HepG2 (cell line): ENCODE data around the gene MFRP. TPM values are rescaled to one million over a fixed set of nuclear protein-coding genes. Genes with fewer than 3 reads are reported as not detected.
A peak's percentile ranks its signal among the peaks of the same experiment; 100 is the strongest.

Source experiments
- ATAC-seq: fragments of 200-7000 bp; cut with Tn5 transposase; 3 replicates; pipeline ENCODE4 v1.9.1; 2020; ENCODE audit warnings: mild to moderate bottlenecking, moderate library complexity
- BruUV-seq: library from RNA; stranded (reverse); fragments of 400-500 nt; replicated peaks from 2 replicates; lab custom pipeline; 2021; lab: Mats Ljungman, UMichigan
- CTCF ChIA-PET: fragments of 300-600 bp; formaldehyde crosslinking; extraction: SDS; loops from one replicate; lab custom pipeline; 2021; ENCODE audit warnings: low total read pairs, inconsistent platforms, low intra/inter-chr PET ratio; lab: Yijun Ruan, JAX
- POLR2A ChIA-PET: fragments of 350-600 bp; sonication (Branson Sonifier 250); formaldehyde crosslinking; loops from one replicate; lab custom pipeline; 2020; ENCODE audit warnings: antibody characterized with exemption, inconsistent platforms; lab: Yijun Ruan, JAX
- DNase-seq: peaks from one replicate; pipeline ENCODE4 v3.0.0-alpha.2; 2015; ENCODE audit warnings: low spot score
- FAIRE-seq: peaks from 3 replicates; lab custom pipeline; 2011; peaks lifted over from hg19 to GRCh38; lab: Jason Lieb, UNC
- H2AFZ ChIP-seq: one replicate; pipeline ENCODE4 v1.6.1; 2011; ENCODE audit warnings: low read length, inconsistent platforms
- H3K27ac ChIP-seq: fragments of 300-600 bp; 3 replicates; pipeline ENCODE4 v1.8.0; 2011; ENCODE audit warnings: mixed run types, mild to moderate bottlenecking, mixed read lengths, low read length, inconsistent platforms; ENCODE audit not compliant: insufficient read depth; ENCODE audit errors: extremely low read length
- H3K27me3 ChIP-seq, 2 experiments: fragments of 200-600 bp in 1 of 2; 2 replicates in 1 of 2; 3 replicates in 1 of 2; pipeline versions ENCODE4 v1.6.0 to v1.8.0; 2011; ENCODE audit warnings: low read length in 2 of 2, mild to moderate bottlenecking in 2 of 2, moderate library complexity in 2 of 2, inconsistent platforms in 1 of 2; ENCODE audit not compliant: insufficient read depth in 2 of 2, control insufficient read depth in 1 of 2
- H3K36me3 ChIP-seq, 2 experiments: fragments of 200-600 bp in 1 of 2; replicated peaks in 1 of 2; 2 replicates in 1 of 2; 3 replicates in 1 of 2; pipeline versions ENCODE4 v1.5.1 to v1.8.0; 2011; ENCODE audit warnings: low read length in 2 of 2, inconsistent platforms in 1 of 2; ENCODE audit not compliant: insufficient read depth in 2 of 2, control insufficient read depth in 1 of 2
- H3K4me1 ChIP-seq: 2 replicates; pipeline ENCODE4 v1.5.1; 2012; ENCODE audit warnings: low read length, inconsistent platforms; ENCODE audit not compliant: insufficient read depth
- H3K4me2 ChIP-seq: 2 replicates; pipeline ENCODE4 v1.6.0; 2011; ENCODE audit warnings: low read depth, low read length, inconsistent platforms
- H3K4me3 ChIP-seq, 3 experiments: fragments of 200-600 bp in 1 of 3; sonication (generic), shearing (Covaris generic) in 1 of 3; replicated peaks in 1 of 3; 2 replicates each; pipeline ENCODE4 v1.5.1; 2011 to 2016; ENCODE audit warnings: low read length in 3 of 3, inconsistent platforms in 2 of 3, low read depth in 2 of 3, mild to moderate bottlenecking in 2 of 3, control low read depth in 1 of 3, mixed read lengths in 1 of 3; ENCODE audit not compliant: insufficient read depth in 1 of 3
- H3K79me2 ChIP-seq: one replicate; pipeline ENCODE4 v1.6.1; 2011; ENCODE audit warnings: low read length, inconsistent platforms; ENCODE audit not compliant: insufficient read depth
- H3K9ac ChIP-seq: 2 replicates; pipeline ENCODE4 v1.6.0; 2011; ENCODE audit warnings: mild to moderate bottlenecking, low read depth, low read length, inconsistent platforms; ENCODE audit not compliant: insufficient read depth
- H3K9me3 ChIP-seq: 2 replicates; pipeline ENCODE4 v1.5.1; 2012; ENCODE audit warnings: mild to moderate bottlenecking, low read length
- H4K20me1 ChIP-seq: 2 replicates; pipeline ENCODE4 v1.6.0; 2011; ENCODE audit warnings: inconsistent platforms, mild to moderate bottlenecking, low read length, moderate library complexity; ENCODE audit not compliant: insufficient read depth
- AFF4 ChIP-seq: sonication (generic); formaldehyde crosslinking; IDR thresholded peaks from 2 replicates; pipeline ENCODE4 v1.4.0; 2020; ENCODE audit warnings: missing genetic modification reagents
- BCL3 ChIP-seq: sonication (generic); formaldehyde crosslinking; IDR thresholded peaks from 2 replicates; pipeline ENCODE4 v1.5.1; 2020; ENCODE audit warnings: mild to moderate bottlenecking, missing genetic modification reagents, moderate library complexity
- DNMT3B ChIP-seq: conservative IDR thresholded peaks from 2 replicates; pipeline ENCODE4 v1.6.1; 2016; ENCODE audit warnings: missing biosample characterization, control low read depth
- HNF4A ChIP-seq: sonication (generic); formaldehyde crosslinking; IDR thresholded peaks from 2 replicates; pipeline ENCODE4 v1.4.0; 2020; ENCODE audit warnings: missing genetic modification reagents
- MTERF4 ChIP-seq: sonication (generic); formaldehyde crosslinking; IDR thresholded peaks from 2 replicates; pipeline ENCODE4 v1.8.0; 2023; ENCODE audit warnings: mild to moderate bottlenecking, missing genetic modification reagents
- TFAP4 ChIP-seq: sonication (generic); IDR thresholded peaks from 2 replicates; pipeline ENCODE4 v1.6.1; 2016; ENCODE audit warnings: low read depth, borderline replicate concordance
- USF2 ChIP-seq, 2 experiments: sonication (generic) in 1 of 2; formaldehyde crosslinking in 1 of 2; IDR thresholded peaks; 2 replicates each; pipeline versions ENCODE4 v1.5.1 to v1.6.1; 2011 to 2020; ENCODE audit warnings: borderline replicate concordance in 1 of 2, low read depth in 1 of 2, low read length in 1 of 2, mild to moderate bottlenecking in 1 of 2, missing genetic modification reagents in 1 of 2, moderate library complexity in 1 of 2
- ZNF235 ChIP-seq: sonication (generic); formaldehyde crosslinking; IDR thresholded peaks from 2 replicates; pipeline ENCODE4 v1.8.1; 2023; ENCODE audit warnings: mild to moderate bottlenecking, missing genetic modification reagents, borderline replicate concordance
- WGBS: methylation state at CpG from one replicate; pipeline ENCODE4 v1.1.6; 2017; ENCODE audit warnings: low lambda C conversion rate; 5-methylcytosine and 5-hydroxymethylcytosine counted together
- in situ Hi-C: cut with HindIII; loops from 2 replicates; pipeline ENCODE4 v1.10.0; 2017; ENCODE audit warnings: low pct_unique_long_range_greater_than_20kb; ENCODE audit not compliant: extremely low pct_ligation_motif_present
- intact Hi-C: fragments of 100-400 bp; cut with micrococcal nuclease; formaldehyde crosslinking; loops from one replicate; pipeline ENCODE4 v1.10.0; 2022; ENCODE audit not compliant: unreplicated experiment
- polyA plus RNA-seq, 8 experiments: library from polyadenylated mRNA; depleted of rRNA in 3 of 8; stranded (reverse) in 7 of 8; unstranded in 1 of 8; fragments of >200 nt; fragmentation: Illumina TruSeq in 4 of 8; extraction: Trizol in 4 of 8; gene quantifications; 2 replicates each; pipeline versions ENCODE4 v1.2.1 to v1.2.3, GENCODE V29; 2011 to 2016; ENCODE audit warnings: low read depth in 4 of 8, missing spikeins in 1 of 8, mixed read lengths in 1 of 8; ENCODE audit not compliant: insufficient read depth in 1 of 8
- total RNA-seq, 5 experiments: library from RNA; depleted of rRNA; stranded (reverse); fragments of >200 nt; fragmentation: Illumina TruSeq; extraction: Trizol; gene quantifications; 2 replicates each; pipeline ENCODE4 v1.2.3, GENCODE V29; 2016; ENCODE audit warnings: low read depth in 1 of 5

MFRP gene
- total and polyA plus RNA-seq, 2 of the 13 experiments (the other 11 are each of a cell fraction or from before 2014, with no cell fraction given) = not detected

GRCh38 chr11:119378851-119379465 is 32.5 kb upstream of the MFRP start (continued):
- TF ChIP-seq AFF4 (no peak), MTERF4 (CRISPR knock-in tag) (no peak), ZNF235 (CRISPR knock-in tag) (no peak)

GRCh38 chr11:119377961-119378667 is 31.6 kb upstream of the MFRP start:
- no peaks in the 10 kb centered on the region; a peak in 1 of 5 replicates for H3K27me3 ChIP-seq
- POLR2A ChIA-PET = interaction anchor here (1.5 kb wide), 1 partner anchor 10 kb away, joined by 7 read pairs; no protein-coding TSS in a partner anchor
- H4K20me1 ChIP-seq = no peaks in the 10 kb centered on the region
- no peak for DNase-seq
- CTCF ChIA-PET = no interaction called here
- peaks cover 92% of the 10 kb centered on the region for H3K4me1 ChIP-seq
- ATAC-seq = no peak
- peak overlapping the region; percentile 68 for H3K27ac ChIP-seq
- WGBS = 69% methylated on average over 4 of the region's 6 CpGs
- no peaks in the 10 kb centered on the region for H3K36me3 ChIP-seq
- no peaks in the 10 kb centered on the region for H3K9me3 ChIP-seq
- FAIRE-seq = no peak
- no TSS peak for BruUV-seq
- in situ Hi-C loops (loop anchor here (5.0 kb wide), 1 partner anchor 94 kb away; no protein-coding TSS in a partner anchor), intact Hi-C loops (no loop called here)
- H3K79me2 ChIP-seq = peaks cover 25% of the 10 kb centered on the region
- no peak overlapping the region for H2AFZ ChIP-seq
- H3K4me3 ChIP-seq = peak overlapping the region in 1 of 3 experiments; percentile 25; a peak in 1 of 6 replicates
- 0 out of 2 replicates have a peak overlapping the region, but pooled peaks have one; percentile 18 for H3K9ac ChIP-seq
- H3K4me2 ChIP-seq = peak overlapping the region; percentile 42
- peak; percentile 31; the same call in 1 of the 2 replicates for TF ChIP-seq TFAP4
- no peak for TF ChIP-seq USF2 (IDR thresholded peaks at IDR 0.05; ENCODE audit: low read depth, low read length)
- no peak for TF ChIP-seq USF2 (CRISPR knock-in tag; IDR thresholded peaks at IDR 0.05; ENCODE audit: borderline replicate concordance)
- no peak for TF ChIP-seq HNF4A (CRISPR knock-in tag)
- no peak for TF ChIP-seq DNMT3B (CRISPR knock-in tag)
- TF ChIP-seq BCL3 = no peak
